SK-N-SH (cell line): ENCODE data around the gene MICU2.

Experiments used
- EP300 ChIP-seq, 2 experiments: IDR thresholded peaks; 2 replicates each; pipeline versions ENCODE4 v1.4.0 to v1.6.1; 2012; ENCODE audit warnings: borderline replicate concordance in 1 of 2, low read depth in 1 of 2, low read length in 1 of 2
- EZH2phosphoT487 ChIP-seq: fragments of 200-600 bp; sonication (generic); IDR thresholded peaks from 2 replicates; pipeline ENCODE4 v1.6.1; 2017; ENCODE audit warnings: low read depth, mixed run types, mild to moderate bottlenecking, antibody characterized with exemption, moderate library complexity, borderline replicate concordance
- FOXM1 ChIP-seq: IDR thresholded peaks from 2 replicates; pipeline ENCODE4 v1.4.0; 2012; ENCODE audit warnings: low read depth, mild to moderate bottlenecking
- NRF1 ChIP-seq: IDR thresholded peaks from 2 replicates; pipeline ENCODE4 v1.6.1; 2012; ENCODE audit warnings: low read depth, mild to moderate bottlenecking, low read length
- POLR2AphosphoS5 ChIP-seq: IDR thresholded peaks from 2 replicates; pipeline ENCODE4 v1.6.1; 2012; ENCODE audit warnings: low read depth, low read length
- TF ChIP-seq, protein P1 (sequence below): fragments of 200-600 bp; sonication (generic); IDR thresholded peaks from 2 replicates; pipeline ENCODE4 v1.6.1; 2017; ENCODE audit warnings: antibody characterized with exemption, mild to moderate bottlenecking, moderate library complexity

DNA sequence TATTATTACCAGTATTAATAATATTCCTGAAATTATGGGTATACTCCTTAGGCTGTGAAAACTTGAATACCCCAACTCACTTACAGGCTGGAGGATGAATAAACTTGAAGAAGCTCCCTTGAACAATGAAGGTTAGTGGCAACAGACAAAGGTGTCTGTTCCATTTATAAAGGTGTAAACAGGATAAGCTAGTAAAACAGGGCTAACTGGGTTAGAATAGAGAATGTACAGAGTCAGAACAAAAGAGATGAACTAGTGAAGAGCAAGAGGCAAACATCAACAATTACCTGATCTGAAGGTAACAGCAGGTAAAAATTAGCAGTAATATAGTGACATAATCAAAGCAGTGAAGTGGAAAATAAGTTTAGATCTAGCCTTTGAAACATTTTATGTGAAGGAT lies 23.2 kb downstream of the MICU2 start:
- TF ChIP-seq, protein P1, sequence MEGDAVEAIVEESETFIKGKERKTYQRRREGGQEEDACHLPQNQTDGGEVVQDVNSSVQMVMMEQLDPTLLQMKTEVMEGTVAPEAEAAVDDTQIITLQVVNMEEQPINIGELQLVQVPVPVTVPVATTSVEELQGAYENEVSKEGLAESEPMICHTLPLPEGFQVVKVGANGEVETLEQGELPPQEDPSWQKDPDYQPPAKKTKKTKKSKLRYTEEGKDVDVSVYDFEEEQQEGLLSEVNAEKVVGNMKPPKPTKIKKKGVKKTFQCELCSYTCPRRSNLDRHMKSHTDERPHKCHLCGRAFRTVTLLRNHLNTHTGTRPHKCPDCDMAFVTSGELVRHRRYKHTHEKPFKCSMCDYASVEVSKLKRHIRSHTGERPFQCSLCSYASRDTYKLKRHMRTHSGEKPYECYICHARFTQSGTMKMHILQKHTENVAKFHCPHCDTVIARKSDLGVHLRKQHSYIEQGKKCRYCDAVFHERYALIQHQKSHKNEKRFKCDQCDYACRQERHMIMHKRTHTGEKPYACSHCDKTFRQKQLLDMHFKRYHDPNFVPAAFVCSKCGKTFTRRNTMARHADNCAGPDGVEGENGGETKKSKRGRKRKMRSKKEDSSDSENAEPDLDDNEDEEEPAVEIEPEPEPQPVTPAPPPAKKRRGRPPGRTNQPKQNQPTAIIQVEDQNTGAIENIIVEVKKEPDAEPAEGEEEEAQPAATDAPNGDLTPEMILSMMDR = no peak
- TF ChIP-seq POLR2AphosphoS5 (no peak), EZH2phosphoT487 (no peak), NRF1 (no peak), FOXM1 (no peak), EP300 (IDR thresholded peaks at IDR 0.05; ENCODE audit: borderline replicate concordance in 1 of 2, low read depth in 1 of 2, low read length in 1 of 2) (no peak)
